ENCODE data around the gene FAM185A. TPM values are rescaled to one million over a fixed set of nuclear protein-coding genes. Genes with fewer than 3 reads are reported as not detected.

Gene FAM185A
- polyA plus RNA-seq, 1 of the 3 experiments (the other 2 are of a cell fraction) = 12.8 TPM

DNA sequence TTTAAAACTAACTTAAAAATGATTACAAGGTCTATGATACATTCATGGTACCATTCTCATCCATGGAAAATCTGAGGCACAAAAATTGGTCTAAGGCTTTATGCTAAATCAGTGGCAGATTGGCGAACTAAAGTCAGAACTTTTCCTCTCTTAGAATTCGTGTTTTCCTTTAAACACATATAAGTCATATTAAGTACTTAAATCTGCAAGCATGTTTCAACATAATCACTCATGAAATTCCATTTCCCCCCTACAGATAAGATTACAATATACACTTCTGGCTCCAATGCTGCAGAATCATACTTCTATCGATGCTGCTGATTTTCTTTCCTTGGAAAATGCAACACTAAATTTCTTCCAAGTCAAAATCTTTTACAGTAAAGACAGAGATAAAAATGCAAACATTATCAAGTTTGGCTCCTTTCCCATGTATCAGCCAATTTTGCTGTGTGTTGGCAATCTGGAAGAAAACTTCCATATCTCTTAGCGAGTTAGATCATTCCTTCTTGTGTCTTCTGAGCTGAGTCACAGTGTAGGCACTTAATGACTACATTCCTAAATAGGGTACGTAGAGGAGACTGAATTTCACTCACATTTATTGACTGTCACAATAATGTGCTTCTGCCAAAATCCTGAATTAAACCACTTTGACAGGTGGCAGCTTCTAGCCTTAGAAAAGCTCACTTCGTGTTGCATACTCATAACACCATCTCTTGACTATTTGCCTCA is 87.6 kb downstream of the FAM185A start (continued):
- TF ChIP-seq REST (IDR thresholded peaks at IDR 0.05; ENCODE audit: low read depth, low read length) = peak; percentile 63; the same call in 1 of the 2 replicates
- TF ChIP-seq RXRA (IDR thresholded peaks at IDR 0.05; ENCODE audit: borderline replicate concordance, low read depth) = peak; percentile 90
- TF ChIP-seq TAF1 (IDR thresholded peaks at IDR 0.05; ENCODE audit: borderline replicate concordance, low read depth, low read length) = peak; percentile 61; the same call in 1 of the 2 replicates
- no peak for TF ChIP-seq SMC3 (IDR thresholded peaks at IDR 0.05; ENCODE audit: low read depth, low read length)
- TF ChIP-seq, protein P1, sequence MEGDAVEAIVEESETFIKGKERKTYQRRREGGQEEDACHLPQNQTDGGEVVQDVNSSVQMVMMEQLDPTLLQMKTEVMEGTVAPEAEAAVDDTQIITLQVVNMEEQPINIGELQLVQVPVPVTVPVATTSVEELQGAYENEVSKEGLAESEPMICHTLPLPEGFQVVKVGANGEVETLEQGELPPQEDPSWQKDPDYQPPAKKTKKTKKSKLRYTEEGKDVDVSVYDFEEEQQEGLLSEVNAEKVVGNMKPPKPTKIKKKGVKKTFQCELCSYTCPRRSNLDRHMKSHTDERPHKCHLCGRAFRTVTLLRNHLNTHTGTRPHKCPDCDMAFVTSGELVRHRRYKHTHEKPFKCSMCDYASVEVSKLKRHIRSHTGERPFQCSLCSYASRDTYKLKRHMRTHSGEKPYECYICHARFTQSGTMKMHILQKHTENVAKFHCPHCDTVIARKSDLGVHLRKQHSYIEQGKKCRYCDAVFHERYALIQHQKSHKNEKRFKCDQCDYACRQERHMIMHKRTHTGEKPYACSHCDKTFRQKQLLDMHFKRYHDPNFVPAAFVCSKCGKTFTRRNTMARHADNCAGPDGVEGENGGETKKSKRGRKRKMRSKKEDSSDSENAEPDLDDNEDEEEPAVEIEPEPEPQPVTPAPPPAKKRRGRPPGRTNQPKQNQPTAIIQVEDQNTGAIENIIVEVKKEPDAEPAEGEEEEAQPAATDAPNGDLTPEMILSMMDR (IDR thresholded peaks at IDR 0.05) = no peak
- TF ChIP-seq CHD2 (IDR thresholded peaks at IDR 0.05; ENCODE audit: low read length, partially characterized antibody) = no peak
- TF ChIP-seq FOXM1 (IDR thresholded peaks at IDR 0.05; ENCODE audit: low read depth) = peak; percentile 93
- TF ChIP-seq, protein P2, sequence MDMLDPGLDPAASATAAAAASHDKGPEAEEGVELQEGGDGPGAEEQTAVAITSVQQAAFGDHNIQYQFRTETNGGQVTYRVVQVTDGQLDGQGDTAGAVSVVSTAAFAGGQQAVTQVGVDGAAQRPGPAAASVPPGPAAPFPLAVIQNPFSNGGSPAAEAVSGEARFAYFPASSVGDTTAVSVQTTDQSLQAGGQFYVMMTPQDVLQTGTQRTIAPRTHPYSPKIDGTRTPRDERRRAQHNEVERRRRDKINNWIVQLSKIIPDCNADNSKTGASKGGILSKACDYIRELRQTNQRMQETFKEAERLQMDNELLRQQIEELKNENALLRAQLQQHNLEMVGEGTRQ (IDR thresholded peaks at IDR 0.05; ENCODE audit: borderline replicate concordance, low read depth, low read length) = no peak
- TF ChIP-seq YY1 (IDR thresholded peaks at IDR 0.05; ENCODE audit: low read depth) = no peak
- TF ChIP-seq FOSL2 (IDR thresholded peaks at IDR 0.05; ENCODE audit: borderline replicate concordance, low read depth) = peak; percentile 99
- TF ChIP-seq, protein P3, sequence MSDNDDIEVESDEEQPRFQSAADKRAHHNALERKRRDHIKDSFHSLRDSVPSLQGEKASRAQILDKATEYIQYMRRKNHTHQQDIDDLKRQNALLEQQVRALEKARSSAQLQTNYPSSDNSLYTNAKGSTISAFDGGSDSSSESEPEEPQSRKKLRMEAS (IDR thresholded peaks at IDR 0.05; ENCODE audit: low read depth) = peak; percentile 76
- TF ChIP-seq RFX5 (IDR thresholded peaks at IDR 0.05; ENCODE audit: low read length) = no peak
- peak; percentile 100 for TF ChIP-seq NFIC (IDR thresholded peaks at IDR 0.05; ENCODE audit: borderline replicate concordance)
- peak; percentile 60 to 100 for TF ChIP-seq EP300 (IDR thresholded peaks at IDR 0.05; ENCODE audit: borderline replicate concordance in 1 of 2, low read depth in 1 of 2, low read length in 1 of 2)
- TF ChIP-seq, protein P4, sequence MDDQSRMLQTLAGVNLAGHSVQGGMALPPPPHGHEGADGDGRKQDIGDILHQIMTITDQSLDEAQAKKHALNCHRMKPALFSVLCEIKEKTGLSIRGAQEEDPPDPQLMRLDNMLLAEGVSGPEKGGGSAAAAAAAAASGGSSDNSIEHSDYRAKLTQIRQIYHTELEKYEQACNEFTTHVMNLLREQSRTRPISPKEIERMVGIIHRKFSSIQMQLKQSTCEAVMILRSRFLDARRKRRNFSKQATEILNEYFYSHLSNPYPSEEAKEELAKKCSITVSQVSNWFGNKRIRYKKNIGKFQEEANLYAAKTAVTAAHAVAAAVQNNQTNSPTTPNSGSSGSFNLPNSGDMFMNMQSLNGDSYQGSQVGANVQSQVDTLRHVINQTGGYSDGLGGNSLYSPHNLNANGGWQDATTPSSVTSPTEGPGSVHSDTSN (IDR thresholded peaks at IDR 0.05) = peak; percentile 99
- peak; percentile 98 for TF ChIP-seq SIN3A (IDR thresholded peaks at IDR 0.05; ENCODE audit: borderline replicate concordance, low read depth, low read length)
- no peak for TF ChIP-seq RCOR1 (IDR thresholded peaks at IDR 0.05; ENCODE audit: low read length)

Measured in SK-N-SH (cell line).